C4-2B (cell line): ENCODE results near the gene FAM240B.

Experiments used
- ZFX ChIP-seq: fragments of 450-650 bp; IDR thresholded peaks from 2 replicates; pipeline ENCODE4 v1.6.1; 2017
- TF ChIP-seq, protein P1 (sequence below): fragments of 450-650 bp; conservative IDR thresholded peaks from 2 replicates; pipeline ENCODE4 v1.5.1; 2017; ENCODE audit warnings: mild to moderate bottlenecking

DNA sequence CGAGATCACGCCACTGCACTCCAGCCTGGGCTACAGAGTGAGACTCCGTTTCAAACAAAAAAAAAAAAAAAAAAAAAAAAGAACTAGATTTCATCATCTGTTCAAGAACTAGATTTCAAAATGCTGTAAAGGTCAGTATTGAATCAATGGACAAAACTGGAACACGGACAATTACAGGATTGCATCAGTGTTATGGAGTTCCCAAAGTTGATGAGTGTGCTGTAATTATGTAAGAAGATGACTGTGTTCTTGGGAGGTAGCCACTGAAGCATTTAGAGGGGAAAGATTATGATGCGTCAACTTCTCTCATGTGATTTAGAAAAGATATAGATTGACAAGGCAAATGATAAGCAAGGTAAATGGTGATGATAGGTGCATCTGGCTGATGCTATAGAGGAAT lies 6.5 kb downstream of the FAM240B start:
- TF ChIP-seq, protein P1, sequence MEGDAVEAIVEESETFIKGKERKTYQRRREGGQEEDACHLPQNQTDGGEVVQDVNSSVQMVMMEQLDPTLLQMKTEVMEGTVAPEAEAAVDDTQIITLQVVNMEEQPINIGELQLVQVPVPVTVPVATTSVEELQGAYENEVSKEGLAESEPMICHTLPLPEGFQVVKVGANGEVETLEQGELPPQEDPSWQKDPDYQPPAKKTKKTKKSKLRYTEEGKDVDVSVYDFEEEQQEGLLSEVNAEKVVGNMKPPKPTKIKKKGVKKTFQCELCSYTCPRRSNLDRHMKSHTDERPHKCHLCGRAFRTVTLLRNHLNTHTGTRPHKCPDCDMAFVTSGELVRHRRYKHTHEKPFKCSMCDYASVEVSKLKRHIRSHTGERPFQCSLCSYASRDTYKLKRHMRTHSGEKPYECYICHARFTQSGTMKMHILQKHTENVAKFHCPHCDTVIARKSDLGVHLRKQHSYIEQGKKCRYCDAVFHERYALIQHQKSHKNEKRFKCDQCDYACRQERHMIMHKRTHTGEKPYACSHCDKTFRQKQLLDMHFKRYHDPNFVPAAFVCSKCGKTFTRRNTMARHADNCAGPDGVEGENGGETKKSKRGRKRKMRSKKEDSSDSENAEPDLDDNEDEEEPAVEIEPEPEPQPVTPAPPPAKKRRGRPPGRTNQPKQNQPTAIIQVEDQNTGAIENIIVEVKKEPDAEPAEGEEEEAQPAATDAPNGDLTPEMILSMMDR, result no peak
- TF ChIP-seq ZFX, result no peak
